Activated CD8-positive, alpha-beta T cell treated with anti-CD3 and anti-CD28 coated beads for 36 hours (primary cell): ENCODE measurements around the gene SEPTIN6. TPM values are rescaled to one million over a fixed set of nuclear protein-coding genes. Genes with fewer than 3 reads are reported as not detected.

Experiments
- ATAC-seq: fragments of 200-7000 bp; cut with Tn5 transposase; one replicate; pipeline ENCODE4 v1.10.0; 2021; ENCODE audit warnings: mild to moderate bottlenecking, moderate library complexity
- CTCF ChIA-PET: fragments of 350-600 bp; sonication (Branson Sonifier 250); formaldehyde crosslinking; loops from one replicate; lab custom pipeline; 2021; ENCODE audit warnings: antibody characterized with exemption; lab: Charles Lee
- POLR2A ChIA-PET: fragments of 350-600 bp; sonication (Branson Sonifier 250); formaldehyde crosslinking; loops from one replicate; lab custom pipeline; 2021; ENCODE audit warnings: antibody characterized with exemption; lab: Charles Lee
- DNase-seq: peaks from one replicate; pipeline ENCODE4 v3.0.0-alpha.2; 2020
- H3K27ac Mint-ChIP-seq: one replicate; pipeline ENCODE4 v1.8.0; 2021; ENCODE audit warnings: mild to moderate bottlenecking, mixed read lengths
- H3K27me3 Mint-ChIP-seq: one replicate; pipeline ENCODE4 v1.8.0; 2021; ENCODE audit warnings: mixed read lengths
- H3K36me3 Mint-ChIP-seq: one replicate; pipeline ENCODE4 v1.8.0; 2021; ENCODE audit warnings: low read depth, mixed read lengths
- H3K4me1 Mint-ChIP-seq: one replicate; pipeline ENCODE4 v1.8.0; 2021; ENCODE audit warnings: low read depth, mixed read lengths
- H3K4me3 Mint-ChIP-seq: one replicate; pipeline ENCODE4 v1.8.0; 2021; ENCODE audit warnings: mild to moderate bottlenecking, moderate library complexity, mixed read lengths
- H3K9me3 Mint-ChIP-seq: one replicate; pipeline ENCODE4 v1.8.0; 2021; ENCODE audit warnings: mixed read lengths
- intact Hi-C: fragments of 100-400 bp; cut with micrococcal nuclease; formaldehyde crosslinking; loops from one replicate; pipeline ENCODE4 v1.10.0; 2022
- total RNA-seq, 2 experiments: library from RNA; stranded (reverse); gene quantifications; one replicate each; pipeline ENCODE4 v1.2.3, GENCODE V29; 2021
- TF ChIP-seq, protein P1 (sequence below): fragments of 200-600 bp; IDR thresholded peaks from one replicate; pipeline ENCODE4 v1.8.0; 2022; ENCODE audit warnings: antibody characterized with exemption, mild to moderate bottlenecking

The SEPTIN6 gene
- total RNA-seq, 2 experiments from 2014 or later: 205 to 209 TPM

DNA sequence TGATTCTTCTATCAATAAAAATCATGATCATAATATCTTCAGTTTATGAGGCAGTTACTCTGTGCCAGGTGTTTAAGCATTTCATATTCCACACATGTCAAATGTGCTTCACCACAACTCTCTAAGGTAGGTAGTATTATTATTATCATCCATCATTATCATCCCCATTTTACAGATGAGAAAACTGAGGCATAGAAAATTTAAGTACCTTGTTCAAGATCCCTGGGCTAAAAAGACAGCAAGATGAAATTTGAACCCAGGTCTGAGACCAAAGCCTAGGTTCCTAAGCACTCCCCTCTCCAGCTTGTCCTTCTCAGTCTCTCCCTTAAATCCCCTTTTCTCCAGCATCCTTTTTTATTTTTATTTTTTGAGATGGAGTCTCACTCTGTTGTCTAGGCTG, 33.4 kb downstream of the SEPTIN6 start:
- POLR2A ChIA-PET: interaction anchor here (0.6 to 1.1 kb wide), 3 partner anchors 13 to 56 kb away, joined by 3 to 4 read pairs (median 3); no protein-coding TSS in a partner anchor
- peak overlapping the region; percentile 76 for H3K27ac Mint-ChIP-seq
- no peaks in the 10 kb centered on the region for H3K27me3 Mint-ChIP-seq
- no peak overlapping the region for H3K4me3 Mint-ChIP-seq
- ATAC-seq: no peak
- TF ChIP-seq, protein P1, sequence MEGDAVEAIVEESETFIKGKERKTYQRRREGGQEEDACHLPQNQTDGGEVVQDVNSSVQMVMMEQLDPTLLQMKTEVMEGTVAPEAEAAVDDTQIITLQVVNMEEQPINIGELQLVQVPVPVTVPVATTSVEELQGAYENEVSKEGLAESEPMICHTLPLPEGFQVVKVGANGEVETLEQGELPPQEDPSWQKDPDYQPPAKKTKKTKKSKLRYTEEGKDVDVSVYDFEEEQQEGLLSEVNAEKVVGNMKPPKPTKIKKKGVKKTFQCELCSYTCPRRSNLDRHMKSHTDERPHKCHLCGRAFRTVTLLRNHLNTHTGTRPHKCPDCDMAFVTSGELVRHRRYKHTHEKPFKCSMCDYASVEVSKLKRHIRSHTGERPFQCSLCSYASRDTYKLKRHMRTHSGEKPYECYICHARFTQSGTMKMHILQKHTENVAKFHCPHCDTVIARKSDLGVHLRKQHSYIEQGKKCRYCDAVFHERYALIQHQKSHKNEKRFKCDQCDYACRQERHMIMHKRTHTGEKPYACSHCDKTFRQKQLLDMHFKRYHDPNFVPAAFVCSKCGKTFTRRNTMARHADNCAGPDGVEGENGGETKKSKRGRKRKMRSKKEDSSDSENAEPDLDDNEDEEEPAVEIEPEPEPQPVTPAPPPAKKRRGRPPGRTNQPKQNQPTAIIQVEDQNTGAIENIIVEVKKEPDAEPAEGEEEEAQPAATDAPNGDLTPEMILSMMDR: no peak
- intact Hi-C loops: no loop called here
- H3K9me3 Mint-ChIP-seq: no peaks in the 10 kb centered on the region
- no peak for DNase-seq
- peaks cover 53% of the 10 kb centered on the region for H3K36me3 Mint-ChIP-seq
- H3K4me1 Mint-ChIP-seq: peaks cover 51% of the 10 kb centered on the region
- CTCF ChIA-PET: interaction anchor here (1.1 kb wide), 1 partner anchor 24 kb away, joined by 3 read pairs; no protein-coding TSS in a partner anchor

DNA sequence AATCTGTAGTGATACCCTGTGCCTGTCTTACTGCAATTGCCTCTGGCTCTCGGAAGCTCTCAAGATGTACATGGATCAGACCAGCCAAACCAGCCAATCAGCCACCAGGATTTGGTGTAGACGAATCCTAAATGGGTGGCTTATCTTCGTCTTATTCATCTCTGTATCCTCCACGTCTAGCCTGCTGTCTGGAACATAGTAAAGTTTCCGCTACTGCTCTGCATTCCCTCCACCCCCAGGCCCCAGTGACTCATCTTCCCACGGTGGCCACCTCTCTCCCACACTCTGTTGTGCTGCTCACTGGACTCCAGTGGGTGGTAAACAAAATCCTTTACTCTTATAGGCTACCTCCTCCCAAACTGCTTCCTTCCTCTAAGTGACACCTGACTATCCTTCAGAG, 37.8 kb downstream of the SEPTIN6 start:
- TF ChIP-seq, protein P1: no peak
- Mint-ChIP-seq H3K36me3 (peaks cover 53% of the 10 kb centered on the region), H3K27me3 (no peaks in the 10 kb centered on the region), H3K4me3 (peak overlapping the region; percentile 28), H3K27ac (peak overlapping the region; percentile 68), H3K4me1 (peaks cover 41% of the 10 kb centered on the region), H3K9me3 (no peaks in the 10 kb centered on the region)
- DNase-seq (peak; percentile 75), ATAC-seq (peak; percentile 80)
- POLR2A ChIA-PET: interaction anchor here (0.6 to 1.4 kb wide), 3 partner anchors 12 to 38 kb away, joined by 3 to 4 read pairs (median 3); partner anchors contain the start of gene SEPTIN6
- CTCF ChIA-PET: no interaction called here
- intact Hi-C loops: no loop called here

DNA sequence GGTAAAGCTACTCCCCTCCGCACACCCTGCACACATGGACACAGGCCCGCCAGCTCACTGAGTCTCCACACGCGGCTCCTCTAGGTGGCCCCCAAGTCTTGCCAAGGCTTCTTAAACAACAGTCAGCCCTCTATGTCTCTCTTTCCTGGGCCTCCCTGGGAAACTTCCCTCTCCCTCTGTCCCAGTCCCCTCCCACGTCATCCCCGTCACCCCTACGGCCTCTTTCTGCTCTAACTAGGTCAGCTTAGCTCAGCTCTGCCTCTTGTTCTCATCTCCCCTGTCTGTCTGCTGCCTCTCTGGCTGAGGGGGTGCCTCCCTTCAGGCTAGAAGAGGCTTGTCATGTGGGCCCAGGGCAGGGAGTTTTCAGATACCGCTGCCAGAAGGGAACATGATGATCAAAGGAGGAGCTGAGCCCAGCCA, 38.8 kb downstream of the SEPTIN6 start:
- no peaks in the 10 kb centered on the region for H3K27me3 Mint-ChIP-seq
- H3K4me3 Mint-ChIP-seq: no peak overlapping the region
- TF ChIP-seq, protein P1: no peak
- DNase-seq: no peak
- CTCF ChIA-PET: no interaction called here
- peak; percentile 31 for ATAC-seq
- H3K36me3 Mint-ChIP-seq: peaks cover 50% of the 10 kb centered on the region
- H3K27ac Mint-ChIP-seq: peak overlapping the region; percentile 85
- H3K9me3 Mint-ChIP-seq: no peaks in the 10 kb centered on the region
- POLR2A ChIA-PET: interaction anchor here (0.6 to 0.9 kb wide), 2 partner anchors 19 to 44 kb away, joined by 3 to 4 read pairs; no protein-coding TSS in a partner anchor
- intact Hi-C loops: no loop called here
- H3K4me1 Mint-ChIP-seq: peaks cover 40% of the 10 kb centered on the region

DNA sequence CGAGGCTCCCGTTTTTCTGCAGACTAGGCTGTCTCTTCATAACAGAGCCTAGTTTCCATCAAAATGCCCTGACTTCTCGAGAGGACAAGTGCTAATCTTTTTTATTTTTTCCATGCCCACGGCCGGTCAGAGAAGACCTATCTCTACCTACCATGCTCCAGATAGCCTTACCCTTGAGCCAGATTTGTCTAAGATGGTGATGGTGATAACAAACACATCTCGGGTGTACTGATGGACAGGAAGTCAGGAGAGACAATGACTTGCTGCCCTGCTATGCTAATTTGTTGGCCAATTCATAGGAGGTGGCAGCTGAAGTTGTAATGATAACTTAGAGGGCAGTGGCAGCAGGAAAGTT, 44.6 kb downstream of the SEPTIN6 start:
- Mint-ChIP-seq H3K27me3 (no peaks in the 10 kb centered on the region), H3K9me3 (no peaks in the 10 kb centered on the region)

More for the DNA sequence above, 44.6 kb downstream of the SEPTIN6 start:
- DNase-seq (no peak), ATAC-seq (peak; percentile 5)
- Mint-ChIP-seq H3K4me1 (peaks cover 38% of the 10 kb centered on the region), H3K27ac (peak overlapping the region; percentile 93), H3K36me3 (peaks cover 52% of the 10 kb centered on the region), H3K4me3 (no peak overlapping the region)
- CTCF ChIA-PET: interaction anchor here (0.8 to 1.6 kb wide), 2 partner anchors 29 to 79 kb away, joined by 3 read pairs; no protein-coding TSS in a partner anchor
- intact Hi-C loops: loop anchor here (5.0 kb wide), 1 partner anchor 39 kb away; no protein-coding TSS in a partner anchor
- POLR2A ChIA-PET: interaction anchor here (1.0 to 2.0 kb wide), 4 partner anchors 35 to 43 kb away, joined by 3 to 10 read pairs (median 6); partner anchors contain the start of gene NKRF
- TF ChIP-seq, protein P1: no peak
